HPDE6-E6E7 (cell line): ENCODE results near the gene CRKL.

Experiments
- DNase-seq: peaks from one replicate; pipeline ENCODE4 v3.0.0; 2011; ENCODE audit warnings: missing footprints; ENCODE audit errors: extremely low spot score

Gene CRKL

GRCh38 chr22:20996598-20997535 lies 79.7 kb downstream of the CRKL start:
- no peak for DNase-seq

- no peak for DNase-seq
These were observed 80.5 kb downstream of the CRKL start for GRCh38 chr22:20997536-20998257.

- DNase-seq, result no peak
These were observed 81.5 kb downstream of the CRKL start for GRCh38 chr22:20998411-20999336.

GRCh38 chr22:20999350-21000206 lies 82.4 kb downstream of the CRKL start:
- DNase-seq, result no peak

- DNase-seq, result no peak
These were observed 83.2 kb downstream of the CRKL start for GRCh38 chr22:21000207-21000986.

- no peak for DNase-seq
These were observed 83.9 kb downstream of the CRKL start for GRCh38 chr22:21000987-21001600.

GRCh38 chr22:21001601-21002325 lies 84.6 kb downstream of the CRKL start, which contains the start of gene THAP7:
Gene THAP7 (minus strand): TSS chr22:21002118. CDS start chr22:21001911, 207 bp downstream.
- peak; percentile 92 for DNase-seq
